GM12878 (cell line): Measurements from ENCODE around the gene MN1. TPM values are rescaled to one million over a fixed set of nuclear protein-coding genes. Genes with fewer than 3 reads are reported as not detected.

Experiments used
- ATAC-seq: fragments of 200-7000 bp; cut with Tn5 transposase; 3 replicates; pipeline ENCODE4 v1.9.1; 2020; ENCODE audit warnings: mild to moderate bottlenecking, moderate library complexity
- BruUV-seq: library from RNA; stranded (reverse); fragments of 400-500 nt; replicated peaks from 2 replicates; lab custom pipeline; 2021; lab: Mats Ljungman, UMichigan
- CTCF ChIA-PET: fragments of 300-600 bp; sonication (Branson Sonifier 250); formaldehyde crosslinking; extraction: SDS; loops from one replicate; lab custom pipeline; 2021; ENCODE audit warnings: inconsistent platforms; lab: Yijun Ruan, JAX
- POLR2A ChIA-PET: fragments of 350-600 bp; formaldehyde crosslinking; extraction: SDS; loops from one replicate; lab custom pipeline; 2021; ENCODE audit warnings: inconsistent platforms; lab: Charles Lee
- RAD21 ChIA-PET: fragments of 300-600 bp; sonication (Branson Sonifier 250); formaldehyde crosslinking; loops from one replicate; lab custom pipeline; 2023; ENCODE audit warnings: antibody characterized with exemption; ENCODE audit not compliant: unreplicated experiment; lab: Charles Lee
- SMC1A ChIA-PET: fragments of 300-600 bp; sonication (Branson Sonifier 250); formaldehyde crosslinking; loops from one replicate; lab custom pipeline; 2023; ENCODE audit not compliant: unreplicated experiment, uncharacterized antibody; lab: Charles Lee
- DNase-seq: peaks from one replicate; pipeline ENCODE4 v3.0.0-alpha.2; 2011; ENCODE audit warnings: low read depth, low spot score
- FAIRE-seq: peaks from 3 replicates; lab custom pipeline; 2011; peaks lifted over from hg19 to GRCh38; lab: Jason Lieb, UNC
- H2AFZ ChIP-seq: 2 replicates; pipeline ENCODE4 v1.6.0; 2011; ENCODE audit warnings: low read depth, low read length, control low read depth; ENCODE audit not compliant: control insufficient read depth
- H3K27ac ChIP-seq: 2 replicates; pipeline ENCODE4 v1.5.1; 2011; ENCODE audit warnings: control low read depth; ENCODE audit not compliant: control insufficient read depth, insufficient read depth
- H3K27me3 ChIP-seq, 2 experiments: replicated peaks in 1 of 2; 2 replicates each; pipeline versions ENCODE4 v1.6.0 to v1.6.1; 2011; ENCODE audit warnings: low read length in 1 of 2; ENCODE audit not compliant: control insufficient read depth in 2 of 2, insufficient read depth in 2 of 2
- H3K36me3 ChIP-seq, 2 experiments: 2 replicates each; pipeline ENCODE4 v1.5.1; 2011; ENCODE audit warnings: low read length in 1 of 2; ENCODE audit not compliant: control insufficient read depth in 2 of 2, insufficient read depth in 2 of 2
- H3K4me1 ChIP-seq: 2 replicates; pipeline ENCODE4 v1.6.1; 2011; ENCODE audit warnings: mild to moderate bottlenecking, low read length, moderate library complexity, mixed read lengths; ENCODE audit not compliant: control insufficient read depth, insufficient read depth
- H3K4me2 ChIP-seq: 2 replicates; pipeline ENCODE4 v1.6.0; 2011; ENCODE audit warnings: control low read depth; ENCODE audit not compliant: control insufficient read depth, insufficient read depth
- H3K4me3 ChIP-seq: fragments of 200-600 bp; sonication (generic); 2 replicates; pipeline ENCODE4 v1.5.1; 2016
- H3K79me2 ChIP-seq: 2 replicates; pipeline ENCODE4 v1.6.0; 2011; ENCODE audit warnings: low read length; ENCODE audit not compliant: control insufficient read depth, insufficient read depth
- H3K9ac ChIP-seq: 2 replicates; pipeline ENCODE4 v1.8.0; 2011; ENCODE audit warnings: low read length, control low read depth, mixed read lengths; ENCODE audit not compliant: control insufficient read depth, insufficient read depth
- H3K9me3 ChIP-seq: replicated peaks from 3 replicates; pipeline ENCODE4 v1.5.1; 2011; ENCODE audit warnings: mild to moderate bottlenecking, low read length; ENCODE audit not compliant: control insufficient read depth, insufficient read depth
- H4K20me1 ChIP-seq: 2 replicates; pipeline ENCODE4 v1.6.0; 2011; ENCODE audit not compliant: control insufficient read depth, insufficient read depth
- BACH1 ChIP-seq: fragments of 450-650 bp; IDR thresholded peaks from 2 replicates; pipeline ENCODE4 v1.6.1; 2017; ENCODE audit warnings: mild to moderate bottlenecking, borderline replicate concordance
- CEBPZ ChIP-seq: fragments of 150-350 bp; IDR thresholded peaks from 2 replicates; pipeline ENCODE4 v1.6.1; 2016; ENCODE audit warnings: low read depth, low read length
- CHD1 ChIP-seq: IDR thresholded peaks from 2 replicates; pipeline ENCODE4 v1.6.1; 2012; ENCODE audit warnings: low read depth, low read length, improper control_type of control experiment
- EZH2 ChIP-seq: IDR thresholded peaks from 2 replicates; pipeline ENCODE4 v1.6.1; 2012; ENCODE audit warnings: low read depth, mild to moderate bottlenecking, control low read depth, inconsistent platforms, low read length, borderline replicate concordance; ENCODE audit not compliant: control insufficient read depth
- KDM1A ChIP-seq: fragments of 200-600 bp; sonication (generic); IDR thresholded peaks from 2 replicates; pipeline ENCODE4 v1.6.1; 2016; ENCODE audit warnings: borderline replicate concordance
- NFYB ChIP-seq: IDR thresholded peaks from 2 replicates; pipeline ENCODE4 v1.6.1; 2011; ENCODE audit warnings: low read depth, mild to moderate bottlenecking, low read length, improper control_type of control experiment, moderate library complexity; ENCODE audit not compliant: insufficient read depth
- PAX5 ChIP-seq: IDR thresholded peaks from 2 replicates; pipeline ENCODE4 v1.6.1; 2011; ENCODE audit warnings: low read depth, low read length, borderline replicate concordance
- RB1 ChIP-seq: fragments of 450-650 bp; formaldehyde crosslinking; IDR thresholded peaks from 2 replicates; pipeline ENCODE4 v1.6.1; 2017; ENCODE audit warnings: mild to moderate bottlenecking, borderline replicate concordance
- RELA ChIP-seq: fragments of 450-650 bp; IDR thresholded peaks from 2 replicates; pipeline ENCODE4 v1.8.0; 2014; ENCODE audit warnings: borderline replicate concordance; ENCODE audit not compliant: partially characterized antibody
- STAT3 ChIP-seq: IDR thresholded peaks from 2 replicates; pipeline ENCODE4 v1.6.1; 2011; ENCODE audit warnings: low read depth, low read length, improper control_type of control experiment
- WGBS: methylation state at CpG from one replicate; pipeline ENCODE4 v1.1.6; 2016; ENCODE audit warnings: low lambda C conversion rate; ENCODE audit not compliant: insufficient replicate concordance, insufficient coverage; ENCODE audit errors: missing lambda C conversion rate; 5-methylcytosine and 5-hydroxymethylcytosine counted together
- in situ Hi-C: fragments of 300-500 bp; cut with MboI; formaldehyde crosslinking; loops from 9 replicates; pipeline ENCODE4 v1.14.3; 2018; ENCODE audit warnings: mixed read lengths
- intact Hi-C: fragments of 100-400 bp; cut with micrococcal nuclease; formaldehyde crosslinking; loops from one replicate; pipeline ENCODE4 v1.14.2; 2022; ENCODE audit not compliant: unreplicated experiment
- polyA plus RNA-seq, 11 experiments: library from polyadenylated mRNA; depleted of rRNA in 4 of 11; unstranded in 6 of 11; stranded (reverse) in 5 of 11; fragments of >200 nt; fragmentation: Nextera tagmentation in 4 of 11; fragmentation: Illumina TruSeq in 1 of 11; extraction: Ambion mirVana in 4 of 11; extraction: Trizol in 1 of 11; gene quantifications; 1 replicate in 1 of 11; 2 replicates in 10 of 11; pipeline versions ENCODE4 v1.2.1 to v1.2.3, GENCODE V29; 2011 to 2016; ENCODE audit warnings: inconsistent platforms in 2 of 11, missing spikeins in 2 of 11, low read depth in 1 of 11
- total RNA-seq, 4 experiments: library from RNA; depleted of rRNA in 3 of 4; stranded (reverse); fragments of >200 nt in 3 of 4; fragmentation: Illumina TruSeq in 1 of 4; extraction: Trizol in 1 of 4; gene quantifications; 2 replicates each; pipeline versions ENCODE4 v1.2.1 to v1.2.3, GENCODE V29; 2013 to 2021
- TF ChIP-seq, protein P1 (sequence below): fragments of 450-650 bp; formaldehyde crosslinking; IDR thresholded peaks from 2 replicates; pipeline ENCODE4 v1.4.0; 2020; ENCODE audit warnings: mild to moderate bottlenecking, moderate library complexity
- TF ChIP-seq, protein P2 (sequence below): fragments of 450-650 bp; IDR thresholded peaks from 2 replicates; pipeline ENCODE4 v1.6.1; 2017; ENCODE audit warnings: borderline replicate concordance

MN1 gene
- total and polyA plus RNA-seq, 10 of the 15 experiments (the other 5 are each of a cell fraction or from before 2014, with no cell fraction given): under 0.01 to 0.24 (median 0.03) TPM; not detected in 3

DNA sequence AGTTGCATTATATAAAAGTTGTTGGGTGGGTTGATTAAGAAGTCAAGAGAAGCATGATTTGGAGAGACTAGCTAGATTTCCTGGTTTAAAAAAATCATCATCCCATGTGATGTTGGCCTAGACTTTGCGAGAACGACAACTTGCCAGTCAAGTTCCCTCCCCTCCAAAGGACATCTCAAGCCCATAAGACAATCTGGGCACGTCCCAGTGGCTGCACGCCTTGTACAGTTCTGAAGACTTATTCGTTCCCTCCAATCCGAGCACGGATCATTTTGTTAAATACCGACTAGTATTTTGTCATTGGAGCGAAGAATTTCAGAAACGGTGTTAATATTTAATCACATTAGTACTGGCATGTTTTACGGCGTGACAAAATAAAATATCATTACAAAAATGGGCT is 8.0 kb downstream of the MN1 start (continued):
- no peak for TF ChIP-seq PAX5

DNA sequence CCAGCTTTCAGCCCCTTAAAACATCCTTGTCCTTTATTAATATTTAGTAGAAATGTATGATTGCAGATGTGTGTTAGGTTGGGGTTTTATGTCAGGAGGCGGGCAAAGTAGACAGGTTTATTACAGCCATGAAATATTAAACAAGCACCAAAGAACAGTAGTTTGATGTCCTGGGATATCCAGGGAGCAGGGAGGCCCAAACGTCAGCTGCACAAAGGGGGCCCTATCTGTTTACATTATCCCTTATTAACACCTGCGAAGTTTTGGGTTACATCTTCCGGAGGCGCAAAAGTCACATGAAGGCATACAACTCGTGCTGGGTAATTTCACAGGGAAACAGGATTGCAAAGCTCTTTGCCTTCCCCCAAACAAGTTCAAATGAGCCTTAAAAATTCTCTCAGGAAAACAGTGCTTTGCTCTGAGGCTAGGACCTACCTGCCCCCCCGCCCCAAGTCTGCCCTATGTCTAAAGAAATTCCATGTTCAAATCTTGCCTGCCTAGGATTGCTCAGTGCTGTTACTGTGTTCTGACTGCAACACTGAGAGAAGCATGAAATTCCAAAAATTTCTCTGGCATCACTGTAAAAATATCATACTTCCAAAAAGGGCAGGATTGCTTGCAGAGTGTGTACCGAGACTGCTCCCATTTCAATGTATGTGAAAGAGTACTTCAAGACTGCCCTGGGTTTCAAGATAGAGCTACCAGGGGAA is 8.9 kb downstream of the MN1 start:
- no peak overlapping the region for H2AFZ ChIP-seq
- H3K79me2 ChIP-seq: no peaks in the 10 kb centered on the region
- no peak overlapping the region for H3K4me3 ChIP-seq
- ATAC-seq: no peak
- H3K36me3 ChIP-seq: no peaks in the 10 kb centered on the region
- no peak for DNase-seq
- no peak overlapping the region for H3K9ac ChIP-seq
- H3K27me3 ChIP-seq: no peaks in the 10 kb centered on the region; a peak in 1 of 4 replicates
- no peak overlapping the region for H3K27ac ChIP-seq
- SMC1A ChIA-PET: no interaction called here
- no peaks in the 10 kb centered on the region for H4K20me1 ChIP-seq
- BruUV-seq: no TSS peak
- H3K4me1 ChIP-seq: no peaks in the 10 kb centered on the region
- RAD21 ChIA-PET: no interaction called here
- intact Hi-C loops: no loop called here
- CTCF ChIA-PET: no interaction called here
- in situ Hi-C loops: no loop called here
- no peaks in the 10 kb centered on the region for H3K9me3 ChIP-seq
- 56% methylated on average over 8 of the region's 8 CpGs for WGBS
- POLR2A ChIA-PET: no interaction called here
- no peak for FAIRE-seq
- H3K4me2 ChIP-seq: no peak overlapping the region
- TF ChIP-seq NFYB (no peak), EZH2 (no peak), RELA (no peak), CEBPZ (no peak), CHD1 (no peak), BACH1 (no peak), KDM1A (no peak), RB1 (no peak), STAT3 (no peak)
- TF ChIP-seq, protein P1, sequence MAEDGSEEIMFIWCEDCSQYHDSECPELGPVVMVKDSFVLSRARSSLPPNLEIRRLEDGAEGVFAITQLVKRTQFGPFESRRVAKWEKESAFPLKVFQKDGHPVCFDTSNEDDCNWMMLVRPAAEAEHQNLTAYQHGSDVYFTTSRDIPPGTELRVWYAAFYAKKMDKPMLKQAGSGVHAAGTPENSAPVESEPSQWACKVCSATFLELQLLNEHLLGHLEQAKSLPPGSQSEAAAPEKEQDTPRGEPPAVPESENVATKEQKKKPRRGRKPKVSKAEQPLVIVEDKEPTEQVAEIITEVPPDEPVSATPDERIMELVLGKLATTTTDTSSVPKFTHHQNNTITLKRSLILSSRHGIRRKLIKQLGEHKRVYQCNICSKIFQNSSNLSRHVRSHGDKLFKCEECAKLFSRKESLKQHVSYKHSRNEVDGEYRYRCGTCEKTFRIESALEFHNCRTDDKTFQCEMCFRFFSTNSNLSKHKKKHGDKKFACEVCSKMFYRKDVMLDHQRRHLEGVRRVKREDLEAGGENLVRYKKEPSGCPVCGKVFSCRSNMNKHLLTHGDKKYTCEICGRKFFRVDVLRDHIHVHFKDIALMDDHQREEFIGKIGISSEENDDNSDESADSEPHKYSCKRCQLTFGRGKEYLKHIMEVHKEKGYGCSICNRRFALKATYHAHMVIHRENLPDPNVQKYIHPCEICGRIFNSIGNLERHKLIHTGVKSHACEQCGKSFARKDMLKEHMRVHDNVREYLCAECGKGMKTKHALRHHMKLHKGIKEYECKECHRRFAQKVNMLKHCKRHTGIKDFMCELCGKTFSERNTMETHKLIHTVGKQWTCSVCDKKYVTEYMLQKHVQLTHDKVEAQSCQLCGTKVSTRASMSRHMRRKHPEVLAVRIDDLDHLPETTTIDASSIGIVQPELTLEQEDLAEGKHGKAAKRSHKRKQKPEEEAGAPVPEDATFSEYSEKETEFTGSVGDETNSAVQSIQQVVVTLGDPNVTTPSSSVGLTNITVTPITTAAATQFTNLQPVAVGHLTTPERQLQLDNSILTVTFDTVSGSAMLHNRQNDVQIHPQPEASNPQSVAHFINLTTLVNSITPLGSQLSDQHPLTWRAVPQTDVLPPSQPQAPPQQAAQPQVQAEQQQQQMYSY (CRISPR knock-in tag): no peak
- TF ChIP-seq, protein P2, sequence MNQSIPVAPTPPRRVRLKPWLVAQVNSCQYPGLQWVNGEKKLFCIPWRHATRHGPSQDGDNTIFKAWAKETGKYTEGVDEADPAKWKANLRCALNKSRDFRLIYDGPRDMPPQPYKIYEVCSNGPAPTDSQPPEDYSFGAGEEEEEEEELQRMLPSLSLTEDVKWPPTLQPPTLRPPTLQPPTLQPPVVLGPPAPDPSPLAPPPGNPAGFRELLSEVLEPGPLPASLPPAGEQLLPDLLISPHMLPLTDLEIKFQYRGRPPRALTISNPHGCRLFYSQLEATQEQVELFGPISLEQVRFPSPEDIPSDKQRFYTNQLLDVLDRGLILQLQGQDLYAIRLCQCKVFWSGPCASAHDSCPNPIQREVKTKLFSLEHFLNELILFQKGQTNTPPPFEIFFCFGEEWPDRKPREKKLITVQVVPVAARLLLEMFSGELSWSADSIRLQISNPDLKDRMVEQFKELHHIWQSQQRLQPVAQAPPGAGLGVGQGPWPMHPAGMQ: no peak
